HG02840 (cell line): ENCODE results near the gene A1CF.
"Not testable (repeated sequence)": the region's sequence is repeated elsewhere in the genome, so short reads cannot be mapped to it uniquely, and the experiment has no call there.

ENCODE experiments used
- ATAC-seq: cut with Tn5 transposase; IDR thresholded peaks from one replicate; pipeline ENCODE4 v1.9.1; 2021; ENCODE audit warnings: mild to moderate bottlenecking, moderate library complexity, moderate number of reproducible peaks; ENCODE audit not compliant: unreplicated experiment, low FRiP score

Gene A1CF

GRCh38 chr10:50796693-50797092 lies 88.7 kb downstream of the A1CF start:
- no peak for ATAC-seq

DNA sequence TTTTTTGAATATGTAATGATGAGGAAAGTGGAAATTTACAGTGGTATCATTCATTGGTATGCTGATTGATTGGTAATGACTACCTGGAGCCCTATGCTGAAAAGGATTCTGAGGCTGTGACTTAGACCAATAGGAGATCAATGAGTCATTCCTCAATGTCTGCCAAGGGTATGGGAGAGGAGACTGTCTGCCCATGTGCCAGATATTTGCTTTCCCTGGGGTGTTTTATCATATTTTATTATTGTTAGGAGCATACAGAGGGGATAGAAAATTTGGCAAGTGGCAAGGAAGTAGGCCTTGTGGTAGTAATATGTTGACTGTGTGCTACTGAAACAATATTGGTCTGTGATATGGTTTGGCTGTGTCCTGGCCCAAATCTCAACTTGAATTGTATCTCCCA lies 90.9 kb downstream of the A1CF start:
- ATAC-seq = no peak

GRCh38 chr10:50788951-50789945 lies 96.2 kb downstream of the A1CF start:
- ATAC-seq = no peak

DNA sequence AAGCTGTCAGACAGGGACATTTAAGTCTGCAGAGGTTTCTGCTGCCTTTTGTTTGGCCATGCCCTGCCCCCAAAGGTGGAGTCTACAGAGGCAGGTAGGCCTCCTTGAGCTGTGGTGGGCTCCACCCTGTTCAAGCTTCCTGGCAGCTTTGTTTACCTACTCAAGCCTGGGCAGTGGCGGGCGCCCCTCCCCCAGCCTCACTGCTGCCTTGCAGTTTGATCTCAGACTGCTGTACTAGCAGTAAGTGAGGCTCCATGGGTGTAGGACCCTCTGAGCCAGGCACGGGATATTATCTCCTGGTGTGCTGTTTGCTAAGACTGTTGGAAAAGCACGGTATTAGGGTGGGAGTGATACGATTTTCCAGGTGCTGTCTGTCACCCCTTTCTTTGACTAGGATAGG lies 97.5 kb downstream of the A1CF start:
- ATAC-seq = not testable (repeated sequence)

DNA sequence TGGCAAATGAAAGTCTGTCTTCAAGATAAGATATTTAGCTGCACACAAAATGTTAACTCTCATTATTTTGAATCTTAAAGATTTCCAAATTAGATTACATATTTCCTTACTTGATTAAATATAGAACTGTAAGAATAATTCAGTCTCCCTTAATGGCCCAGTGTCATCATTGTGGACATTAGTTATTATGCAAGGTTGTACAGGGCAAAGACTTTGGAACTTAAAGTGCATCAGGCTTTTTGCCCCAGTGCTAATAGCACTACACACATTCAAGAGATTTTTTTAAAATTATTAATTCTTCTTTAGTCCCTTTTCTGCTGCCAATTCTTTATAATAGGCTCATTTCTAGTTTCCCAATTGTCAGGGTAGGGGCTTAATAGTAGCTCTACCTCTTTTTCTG lies 103.4 kb downstream of the A1CF start:
- ATAC-seq = not testable (repeated sequence)

DNA sequence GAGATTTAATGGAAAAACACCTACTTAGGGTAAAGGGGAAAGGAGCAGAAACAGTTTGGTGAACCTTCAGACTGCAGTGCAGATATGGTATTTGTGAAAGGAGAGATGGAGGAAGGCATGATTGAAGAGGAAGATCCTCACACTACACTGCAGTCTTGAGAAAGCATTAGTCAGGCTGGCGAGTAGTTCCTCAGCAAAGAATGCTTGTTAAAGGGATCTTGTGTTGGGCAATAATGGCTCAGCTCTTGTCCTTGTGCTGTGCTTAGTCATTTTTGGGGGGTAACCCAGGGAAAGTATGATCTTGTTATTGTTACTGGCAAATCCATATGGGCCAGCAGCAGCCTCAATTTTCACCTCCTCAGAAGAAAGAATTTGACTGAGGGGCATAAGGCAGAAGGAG lies 105.4 kb downstream of the A1CF start:
- not testable (repeated sequence) for ATAC-seq

- ATAC-seq = not testable (repeated sequence)
Observed at GRCh38 chr10:50774868-50775267, 110.6 kb downstream of the A1CF start.

GRCh38 chr10:50772042-50772441 lies 113.4 kb downstream of the A1CF start:
- ATAC-seq = not testable (repeated sequence)

DNA sequence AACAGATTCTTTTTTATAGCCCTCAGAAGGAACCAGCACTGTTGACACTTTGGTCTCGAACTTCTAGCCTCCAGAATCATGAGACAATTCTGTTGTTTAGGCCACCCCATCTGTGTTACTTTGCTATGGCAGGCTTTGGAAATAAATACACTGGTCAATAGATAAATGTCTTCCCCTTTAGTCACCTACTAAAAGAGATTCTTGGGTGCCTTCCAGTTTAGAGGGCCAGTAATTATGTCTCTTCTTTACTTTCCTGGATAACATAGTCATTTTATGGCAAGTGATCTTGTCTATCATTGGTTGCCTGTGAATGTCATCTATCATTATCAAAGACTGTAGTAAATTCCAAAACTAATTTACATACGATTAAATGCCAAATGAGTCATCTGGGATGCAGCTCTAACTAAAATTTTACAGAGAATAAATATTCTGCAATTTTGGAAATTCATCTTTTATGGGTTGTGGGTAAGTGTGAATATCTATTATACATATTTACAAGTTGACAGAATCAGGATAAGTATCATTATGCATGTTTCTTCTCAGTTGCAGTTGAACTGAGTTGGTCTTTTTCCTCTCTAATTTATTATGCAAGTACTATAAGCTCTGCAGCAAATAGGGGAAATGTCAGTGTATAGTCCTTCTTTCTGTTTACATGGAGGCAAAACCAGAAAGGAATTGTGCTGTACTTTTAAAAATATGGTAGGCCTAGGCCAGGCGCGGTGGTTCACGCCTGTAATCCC lies 118.5 kb downstream of the A1CF start:
- not testable (repeated sequence) for ATAC-seq
